Measurements from ENCODE around the gene RBP7.

- TF ChIP-seq CTCF (conservative IDR thresholded peaks at IDR 0.05; ENCODE audit: low read depth, low read length): no peak
- TF ChIP-seq EZH2 (IDR thresholded peaks at IDR 0.05; ENCODE audit: low read length, unreplicated experiment): no peak
Observed at GRCh38 chr1:10056599-10056987, 59.6 kb downstream of the RBP7 start.
